IMR-90 (cell line): Measurements from ENCODE around the gene TRPM3. TPM values are rescaled to one million over a fixed set of nuclear protein-coding genes. Genes with fewer than 3 reads are reported as not detected.

Experiments used
- ATAC-seq: fragments of 200-7000 bp; cut with Tn5 transposase; 2 replicates; pipeline ENCODE4 v1.9.1; 2020; ENCODE audit warnings: low read depth, mild to moderate bottlenecking, moderate library complexity
- BruUV-seq: library from RNA; stranded (reverse); fragments of 400-500 nt; replicated peaks from 2 replicates; lab custom pipeline; 2021; lab: Mats Ljungman, UMichigan
- CTCF ChIA-PET: fragments of 300-600 bp; formaldehyde crosslinking; extraction: SDS; loops from one replicate; lab custom pipeline; 2021; ENCODE audit warnings: antibody characterized with exemption; lab: Yijun Ruan, JAX
- POLR2A ChIA-PET: fragments of 300-600 bp; sonication (Branson Sonifier 250); formaldehyde crosslinking; loops from one replicate; lab custom pipeline; 2022; ENCODE audit warnings: antibody characterized with exemption; ENCODE audit not compliant: unreplicated experiment; lab: Charles Lee
- DNase-seq: peaks from one replicate; pipeline ENCODE4 v3.0.0; 2013
- H2AFZ ChIP-seq: replicated peaks from 2 replicates; pipeline ENCODE3; 2013; ENCODE audit warnings: low read length, mild to moderate bottlenecking; ENCODE audit not compliant: poor library complexity
- H2AK5ac ChIP-seq: 2 replicates; pipeline ENCODE4 v1.6.1; 2013; ENCODE audit warnings: low read depth, low read length, inconsistent platforms
- H2AK9ac ChIP-seq: replicated peaks from 2 replicates; pipeline ENCODE3; 2013; ENCODE audit warnings: mild to moderate bottlenecking, low read depth, low read length, moderate library complexity; ENCODE audit not compliant: poor library complexity
- H2BK120ac ChIP-seq: 2 replicates; pipeline ENCODE4 v1.6.1; 2013; ENCODE audit warnings: low read depth, low read length, inconsistent platforms
- H2BK15ac ChIP-seq: 3 replicates; pipeline ENCODE4 v1.6.1; 2013; ENCODE audit warnings: low read depth, low read length, inconsistent platforms
- H2BK20ac ChIP-seq: 2 replicates; pipeline ENCODE4 v1.6.1; 2013; ENCODE audit warnings: low read depth, mild to moderate bottlenecking, inconsistent platforms, low read length, moderate library complexity
- H2BK5ac ChIP-seq: 2 replicates; pipeline ENCODE4 v1.6.1; 2013; ENCODE audit warnings: mild to moderate bottlenecking, low read depth, low read length, inconsistent platforms; ENCODE audit not compliant: poor library complexity, severe bottlenecking
- H3K14ac ChIP-seq: replicated peaks from 2 replicates; pipeline ENCODE4 v1.6.1; 2013; ENCODE audit warnings: low read depth, low read length, inconsistent platforms
- H3K18ac ChIP-seq: 2 replicates; pipeline ENCODE4 v1.6.1; 2013; ENCODE audit warnings: low read depth, low read length, control low read depth
- H3K23ac ChIP-seq: 2 replicates; pipeline ENCODE4 v1.6.1; 2013; ENCODE audit warnings: low read depth, low read length, inconsistent platforms
- H3K27ac ChIP-seq: 2 replicates; pipeline ENCODE4 v1.5.1; 2013; ENCODE audit warnings: mild to moderate bottlenecking, control low read depth, low read length; ENCODE audit not compliant: insufficient read depth
- H3K27me3 ChIP-seq: 2 replicates; pipeline ENCODE4 v1.6.1; 2013; ENCODE audit warnings: low read length; ENCODE audit not compliant: control insufficient read depth, insufficient read depth
- H3K36me3 ChIP-seq: 2 replicates; pipeline ENCODE4 v1.6.1; 2013; ENCODE audit warnings: low read length, mixed read lengths; ENCODE audit not compliant: control insufficient read depth, insufficient read depth
- H3K4ac ChIP-seq: 2 replicates; pipeline ENCODE4 v1.6.1; 2013; ENCODE audit warnings: low read depth, low read length, inconsistent platforms
- H3K4me1 ChIP-seq: 2 replicates; pipeline ENCODE4 v1.6.1; 2013; ENCODE audit warnings: low read length, mixed read lengths; ENCODE audit not compliant: control insufficient read depth, insufficient read depth
- H3K4me2 ChIP-seq: 2 replicates; pipeline ENCODE4 v1.6.1; 2013; ENCODE audit warnings: low read depth, mild to moderate bottlenecking, control low read depth, low read length, moderate library complexity
- H3K4me3 ChIP-seq: 2 replicates; pipeline ENCODE4 v1.5.1; 2013; ENCODE audit warnings: low read depth, mild to moderate bottlenecking, control low read depth, low read length, moderate library complexity; ENCODE audit not compliant: insufficient read depth
- H3K56ac ChIP-seq: 2 replicates; pipeline ENCODE4 v1.6.1; 2013; ENCODE audit warnings: low read length, inconsistent platforms; ENCODE audit not compliant: insufficient read depth; ENCODE audit errors: extremely low read depth
- H3K79me1 ChIP-seq, 2 experiments: 2 replicates each; pipeline ENCODE4 v1.6.1; 2013; ENCODE audit warnings: low read length in 2 of 2, inconsistent platforms in 1 of 2, low read depth in 1 of 2
- H3K9ac ChIP-seq: 2 replicates; pipeline ENCODE4 v1.6.1; 2013; ENCODE audit warnings: low read depth, low read length, control low read depth
- H3K9me1 ChIP-seq: 2 replicates; pipeline ENCODE4 v1.6.1; 2013; ENCODE audit warnings: low read length, inconsistent platforms; ENCODE audit not compliant: insufficient read depth
- H3K9me3 ChIP-seq: 2 replicates; pipeline ENCODE4 v1.6.1; 2013; ENCODE audit warnings: low read length; ENCODE audit not compliant: control insufficient read depth, insufficient read depth
- H4K20me1 ChIP-seq: 2 replicates; pipeline ENCODE4 v1.6.1; 2013; ENCODE audit warnings: low read length, inconsistent platforms; ENCODE audit not compliant: insufficient read depth
- H4K5ac ChIP-seq: 2 replicates; pipeline ENCODE4 v1.6.1; 2013; ENCODE audit warnings: mild to moderate bottlenecking, low read depth, low read length, control low read depth
- H4K8ac ChIP-seq, 2 experiments: 2 replicates each; pipeline ENCODE4 v1.6.1; 2013; ENCODE audit warnings: low read depth in 2 of 2, low read length in 2 of 2, control low read depth in 1 of 2, inconsistent platforms in 1 of 2
- H4K91ac ChIP-seq: 2 replicates; pipeline ENCODE4 v1.6.1; 2013; ENCODE audit warnings: low read depth, low read length, inconsistent platforms; ENCODE audit not compliant: insufficient read depth
- CEBPB ChIP-seq: IDR thresholded peaks from 2 replicates; pipeline ENCODE4 v1.6.1; 2012; ENCODE audit warnings: low read depth, low read length, improper control_type of control experiment
- WGBS, 2 experiments: methylation state at CpG; one replicate each; pipeline versions ENCODE4 v1.1.5 to v1.1.7; 2013; ENCODE audit warnings: missing lambda C conversion rate in 2 of 2; ENCODE audit not compliant: insufficient read length in 1 of 2; ENCODE audit errors: extremely low coverage in 2 of 2; 5-methylcytosine and 5-hydroxymethylcytosine counted together
- dilution Hi-C: fragments of 300-500 bp; cut with HindIII; formaldehyde crosslinking; loops from one replicate; pipeline ENCODE4 v1.14.3; 2018; ENCODE audit warnings: low sequenced_read_pairs; ENCODE audit not compliant: unreplicated experiment
- in situ Hi-C: fragments of 300-500 bp; cut with MboI; formaldehyde crosslinking; loops from 3 replicates; pipeline ENCODE4 v1.14.3; 2019; ENCODE audit warnings: low sequenced_read_pairs, inconsistent platforms, mixed read lengths
- intact Hi-C: fragments of 100-400 bp; cut with micrococcal nuclease; formaldehyde crosslinking; loops from 2 replicates; pipeline ENCODE4 v1.10.0; 2022
- polyA plus RNA-seq, 3 experiments: library from polyadenylated mRNA; depleted of rRNA; stranded (reverse); fragments of >200 nt; gene quantifications; 2 replicates each; pipeline ENCODE4 v1.2.3, GENCODE V29; 2012; ENCODE audit warnings: low replicate concordance in 1 of 3
- total RNA-seq: library from RNA; depleted of rRNA; stranded (reverse); fragments of >200 nt; gene quantifications from 2 replicates; pipeline ENCODE4 v1.2.3, GENCODE V29; 2012
- TF ChIP-seq, protein P1 (sequence below): fragments of 150-350 bp; IDR thresholded peaks from 2 replicates; pipeline ENCODE4 v1.6.1; 2016; ENCODE audit warnings: low read depth, mild to moderate bottlenecking, low read length, moderate library complexity, borderline replicate concordance

The TRPM3 gene
- total and polyA plus RNA-seq, 2 of the 4 experiments (the other 2 are of a cell fraction) = not detected

DNA sequence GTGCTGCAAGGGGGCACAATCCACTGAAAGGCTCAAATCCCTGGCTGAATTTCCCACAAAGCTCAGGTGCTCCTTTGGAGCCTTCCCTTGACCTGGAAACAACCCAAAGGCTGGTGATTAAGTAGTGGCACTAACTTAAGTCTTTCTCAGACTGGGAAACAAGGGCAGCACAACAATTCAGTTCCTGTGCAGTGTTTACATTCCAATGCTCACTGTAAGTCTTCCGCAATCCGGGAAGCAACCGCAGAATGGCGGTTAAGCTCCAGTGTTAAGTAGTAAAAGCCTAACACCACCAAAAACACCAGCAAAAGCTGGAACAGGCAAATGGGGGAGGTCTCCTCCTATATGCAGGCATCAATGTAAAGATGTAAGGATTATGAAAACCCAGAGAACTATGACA is 117.2 kb downstream of the TRPM3 start:
- Histone ChIP-seq H3K23ac (no peak overlapping the region), H3K4me1 (no peaks in the 10 kb centered on the region), H4K91ac (no peak overlapping the region), H3K27ac (no peak overlapping the region), H4K8ac (no peak overlapping the region), H2AK9ac (no peak overlapping the region), H3K79me1 (no peaks in the 10 kb centered on the region), H3K56ac (no peak overlapping the region), H3K36me3 (no peaks in the 10 kb centered on the region), H3K9ac (no peak overlapping the region), H3K4me2 (no peak overlapping the region), H2AFZ (no peak overlapping the region), H3K9me1 (no peaks in the 10 kb centered on the region), H2AK5ac (no peak overlapping the region), H3K9me3 (peaks cover 5% of the 10 kb centered on the region; the same call in 1 of the 2 replicates), H2BK15ac (no peak overlapping the region), H2BK120ac (no peak overlapping the region), H3K18ac (no peak overlapping the region), H3K14ac (no peak overlapping the region), H3K27me3 (no peaks in the 10 kb centered on the region), H3K4me3 (no peak overlapping the region), H2BK20ac (0 out of 2 replicates have a peak overlapping the region, but pooled peaks have one; percentile 24), H4K20me1 (no peaks in the 10 kb centered on the region), H4K5ac (no peak overlapping the region), H3K4ac (no peak overlapping the region), H2BK5ac (no peak overlapping the region)
- CTCF ChIA-PET = interaction anchor here (0.6 to 0.7 kb wide), 2 partner anchors 246 to 1904 kb away, joined by 3 read pairs; no protein-coding TSS in a partner anchor
- DNase-seq (peak; percentile 30), ATAC-seq (peak; percentile 49; the same call in 1 of the 2 replicates)
- WGBS, 2 experiments = no CpG with 5 or more reads among the region's 4 CpGs
- TF ChIP-seq CEBPB = peak; percentile 41; the same call in 1 of the 2 replicates
- TF ChIP-seq, protein P1, sequence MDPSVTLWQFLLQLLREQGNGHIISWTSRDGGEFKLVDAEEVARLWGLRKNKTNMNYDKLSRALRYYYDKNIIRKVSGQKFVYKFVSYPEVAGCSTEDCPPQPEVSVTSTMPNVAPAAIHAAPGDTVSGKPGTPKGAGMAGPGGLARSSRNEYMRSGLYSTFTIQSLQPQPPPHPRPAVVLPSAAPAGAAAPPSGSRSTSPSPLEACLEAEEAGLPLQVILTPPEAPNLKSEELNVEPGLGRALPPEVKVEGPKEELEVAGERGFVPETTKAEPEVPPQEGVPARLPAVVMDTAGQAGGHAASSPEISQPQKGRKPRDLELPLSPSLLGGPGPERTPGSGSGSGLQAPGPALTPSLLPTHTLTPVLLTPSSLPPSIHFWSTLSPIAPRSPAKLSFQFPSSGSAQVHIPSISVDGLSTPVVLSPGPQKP = no peak
- POLR2A ChIA-PET = interaction anchor here (0.6 kb wide), 1 partner anchor 13 kb away, joined by 3 read pairs; no protein-coding TSS in a partner anchor
- dilution Hi-C loops = no loop called here
- no TSS peak for BruUV-seq
- intact Hi-C loops = no loop called here
- in situ Hi-C loops = loop anchor here (25.0 kb wide), 1 partner anchor 92 kb away; no protein-coding TSS in a partner anchor
